Measurements from ENCODE around the gene PPP1R37.

Gene PPP1R37

GRCh38 chr19:45069056-45069455 is 23.9 kb upstream of the PPP1R37 start:
- Histone ChIP-seq H3K4me3 (ENCODE audit: low read depth, low read length) (no peak overlapping the region), H3K36me3 (ENCODE audit: control insufficient read depth in 2 of 2, insufficient read depth in 1 of 2, low read length in 2 of 2) (peaks cover 34 to 79% of the 10 kb centered on the region in 2 experiments; a peak in 2 of 3 replicates), H3K27ac (ENCODE audit: extremely low read depth, low read depth, low read length) (no peak overlapping the region; the same call in 1 of the 2 replicates), H3K4me1 (ENCODE audit: control insufficient read depth, insufficient read depth, low read length) (no peaks in the 10 kb centered on the region), H3K9me3 (ENCODE audit: control insufficient read depth, insufficient read depth, low read depth, low read length) (no peaks in the 10 kb centered on the region)
- POLR2A ChIA-PET, result interaction anchor here (1.1 to 1.7 kb wide), 5 partner anchors 9 to 25 kb away, joined by 3 to 5 read pairs (median 4); partner anchors contain the start of gene PPP1R37
- CTCF ChIA-PET, result interaction anchor here (1.1 to 2.9 kb wide), 2 partner anchors 9 to 12 kb away, joined by 3 to 23 read pairs; no protein-coding TSS in a partner anchor
- 0 out of 2 replicates have a peak, but pooled peaks have one; percentile 16 for TF ChIP-seq KLF9 (tag by site-specific recombination; IDR thresholded peaks at IDR 0.05; ENCODE audit: low read depth)
- TF ChIP-seq, protein P1, sequence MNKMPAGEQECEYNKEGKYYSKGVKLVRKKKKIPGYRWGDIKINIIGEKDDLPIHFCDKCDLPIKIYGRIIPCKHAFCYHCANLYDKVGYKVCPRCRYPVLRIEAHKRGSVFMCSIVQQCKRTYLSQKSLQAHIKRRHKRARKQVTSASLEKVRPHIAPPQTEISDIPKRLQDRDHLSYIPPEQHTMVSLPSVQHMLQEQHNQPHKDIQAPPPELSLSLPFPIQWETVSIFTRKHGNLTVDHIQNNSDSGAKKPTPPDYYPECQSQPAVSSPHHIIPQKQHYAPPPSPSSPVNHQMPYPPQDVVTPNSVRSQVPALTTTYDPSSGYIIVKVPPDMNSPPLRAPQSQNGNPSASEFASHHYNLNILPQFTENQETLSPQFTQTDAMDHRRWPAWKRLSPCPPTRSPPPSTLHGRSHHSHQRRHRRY (tag by site-specific recombination; IDR thresholded peaks at IDR 0.05), result no peak
- TF ChIP-seq ZNF677 (tag by site-specific recombination; IDR thresholded peaks at IDR 0.05), result no peak
- TF ChIP-seq ZNF529 (tag by site-specific recombination; IDR thresholded peaks at IDR 0.05; ENCODE audit: insufficient replicate concordance), result no peak
- TF ChIP-seq SP3 (tag by site-specific recombination; IDR thresholded peaks at IDR 0.05), result peak; percentile 22; the same call in 1 of the 2 replicates
- peak; percentile 87 for TF ChIP-seq ZNF600 (tag by site-specific recombination; IDR thresholded peaks at IDR 0.05)
- no peak for TF ChIP-seq ZSCAN18 (tag by site-specific recombination; IDR thresholded peaks at IDR 0.05)
- no peak for TF ChIP-seq ZNF621 (tag by site-specific recombination; IDR thresholded peaks at IDR 0.05)
- no peak for TF ChIP-seq TCF7L2 (IDR thresholded peaks at IDR 0.05; ENCODE audit: borderline replicate concordance, low read depth, low read length)
- TF ChIP-seq, protein P2, sequence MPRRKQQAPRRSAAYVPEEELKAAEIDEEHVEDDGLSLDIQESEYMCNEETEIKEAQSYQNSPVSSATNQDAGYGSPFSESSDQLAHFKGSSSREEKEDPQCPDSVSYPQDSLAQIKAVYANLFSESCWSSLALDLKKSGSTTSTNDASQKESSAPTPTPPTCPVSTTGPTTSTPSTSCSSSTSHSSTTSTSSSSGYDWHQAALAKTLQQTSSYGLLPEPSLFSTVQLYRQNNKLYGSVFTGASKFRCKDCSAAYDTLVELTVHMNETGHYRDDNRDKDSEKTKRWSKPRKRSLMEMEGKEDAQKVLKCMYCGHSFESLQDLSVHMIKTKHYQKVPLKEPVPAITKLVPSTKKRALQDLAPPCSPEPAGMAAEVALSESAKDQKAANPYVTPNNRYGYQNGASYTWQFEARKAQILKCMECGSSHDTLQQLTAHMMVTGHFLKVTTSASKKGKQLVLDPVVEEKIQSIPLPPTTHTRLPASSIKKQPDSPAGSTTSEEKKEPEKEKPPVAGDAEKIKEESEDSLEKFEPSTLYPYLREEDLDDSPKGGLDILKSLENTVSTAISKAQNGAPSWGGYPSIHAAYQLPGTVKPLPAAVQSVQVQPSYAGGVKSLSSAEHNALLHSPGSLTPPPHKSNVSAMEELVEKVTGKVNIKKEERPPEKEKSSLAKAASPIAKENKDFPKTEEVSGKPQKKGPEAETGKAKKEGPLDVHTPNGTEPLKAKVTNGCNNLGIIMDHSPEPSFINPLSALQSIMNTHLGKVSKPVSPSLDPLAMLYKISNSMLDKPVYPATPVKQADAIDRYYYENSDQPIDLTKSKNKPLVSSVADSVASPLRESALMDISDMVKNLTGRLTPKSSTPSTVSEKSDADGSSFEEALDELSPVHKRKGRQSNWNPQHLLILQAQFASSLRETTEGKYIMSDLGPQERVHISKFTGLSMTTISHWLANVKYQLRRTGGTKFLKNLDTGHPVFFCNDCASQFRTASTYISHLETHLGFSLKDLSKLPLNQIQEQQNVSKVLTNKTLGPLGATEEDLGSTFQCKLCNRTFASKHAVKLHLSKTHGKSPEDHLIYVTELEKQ (tag by site-specific recombination; IDR thresholded peaks at IDR 0.05; ENCODE audit: borderline replicate concordance), result no peak
- TF ChIP-seq ZBTB17 (tag by site-specific recombination; IDR thresholded peaks at IDR 0.05), result peak; percentile 53
- TF ChIP-seq ZNF324 (tag by site-specific recombination; IDR thresholded peaks at IDR 0.05), result no peak
- TF ChIP-seq ZNF426 (tag by site-specific recombination; IDR thresholded peaks at IDR 0.05), result no peak
- TF ChIP-seq EGR2 (tag by site-specific recombination; IDR thresholded peaks at IDR 0.05; ENCODE audit: low read depth), result peak; percentile 75
- TF ChIP-seq ZSCAN30 (tag by site-specific recombination; IDR thresholded peaks at IDR 0.05), result no peak
- no peak for TF ChIP-seq ZNF350 (tag by site-specific recombination; IDR thresholded peaks at IDR 0.05)
- TF ChIP-seq, protein P3, sequence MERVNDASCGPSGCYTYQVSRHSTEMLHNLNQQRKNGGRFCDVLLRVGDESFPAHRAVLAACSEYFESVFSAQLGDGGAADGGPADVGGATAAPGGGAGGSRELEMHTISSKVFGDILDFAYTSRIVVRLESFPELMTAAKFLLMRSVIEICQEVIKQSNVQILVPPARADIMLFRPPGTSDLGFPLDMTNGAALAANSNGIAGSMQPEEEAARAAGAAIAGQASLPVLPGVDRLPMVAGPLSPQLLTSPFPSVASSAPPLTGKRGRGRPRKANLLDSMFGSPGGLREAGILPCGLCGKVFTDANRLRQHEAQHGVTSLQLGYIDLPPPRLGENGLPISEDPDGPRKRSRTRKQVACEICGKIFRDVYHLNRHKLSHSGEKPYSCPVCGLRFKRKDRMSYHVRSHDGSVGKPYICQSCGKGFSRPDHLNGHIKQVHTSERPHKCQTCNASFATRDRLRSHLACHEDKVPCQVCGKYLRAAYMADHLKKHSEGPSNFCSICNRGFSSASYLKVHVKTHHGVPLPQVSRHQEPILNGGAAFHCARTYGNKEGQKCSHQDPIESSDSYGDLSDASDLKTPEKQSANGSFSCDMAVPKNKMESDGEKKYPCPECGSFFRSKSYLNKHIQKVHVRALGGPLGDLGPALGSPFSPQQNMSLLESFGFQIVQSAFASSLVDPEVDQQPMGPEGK (tag by site-specific recombination; IDR thresholded peaks at IDR 0.05), result peak; percentile 40; the same call in 1 of the 2 replicates
- TF ChIP-seq ZNF302 (tag by site-specific recombination; IDR thresholded peaks at IDR 0.05; ENCODE audit: low read depth), result no peak
- no peak for TF ChIP-seq ZEB2 (tag by site-specific recombination; IDR thresholded peaks at IDR 0.05)
- no peak for TF ChIP-seq ZNF184 (tag by site-specific recombination; IDR thresholded peaks at IDR 0.05)
- no peak for TF ChIP-seq FEZF1 (tag by site-specific recombination; IDR thresholded peaks at IDR 0.05)
- peak; percentile 37; the same call in 1 of the 2 replicates for TF ChIP-seq KLF1 (tag by site-specific recombination; IDR thresholded peaks at IDR 0.05)
- peak; percentile 37 for TF ChIP-seq SP2 (tag by site-specific recombination; IDR thresholded peaks at IDR 0.05)
- no peak for TF ChIP-seq ZNF23 (tag by site-specific recombination; IDR thresholded peaks at IDR 0.05; ENCODE audit: borderline replicate concordance)
- TF ChIP-seq ZFHX2 (tag by site-specific recombination; conservative IDR thresholded peaks at IDR 0.05), result peak; percentile 62
- no peak for TF ChIP-seq REPIN1 (tag by site-specific recombination; IDR thresholded peaks at IDR 0.05; ENCODE audit: low read depth)
- TF ChIP-seq ZNF776 (tag by site-specific recombination; IDR thresholded peaks at IDR 0.05; ENCODE audit: borderline replicate concordance), result no peak
- TF ChIP-seq, protein P4, sequence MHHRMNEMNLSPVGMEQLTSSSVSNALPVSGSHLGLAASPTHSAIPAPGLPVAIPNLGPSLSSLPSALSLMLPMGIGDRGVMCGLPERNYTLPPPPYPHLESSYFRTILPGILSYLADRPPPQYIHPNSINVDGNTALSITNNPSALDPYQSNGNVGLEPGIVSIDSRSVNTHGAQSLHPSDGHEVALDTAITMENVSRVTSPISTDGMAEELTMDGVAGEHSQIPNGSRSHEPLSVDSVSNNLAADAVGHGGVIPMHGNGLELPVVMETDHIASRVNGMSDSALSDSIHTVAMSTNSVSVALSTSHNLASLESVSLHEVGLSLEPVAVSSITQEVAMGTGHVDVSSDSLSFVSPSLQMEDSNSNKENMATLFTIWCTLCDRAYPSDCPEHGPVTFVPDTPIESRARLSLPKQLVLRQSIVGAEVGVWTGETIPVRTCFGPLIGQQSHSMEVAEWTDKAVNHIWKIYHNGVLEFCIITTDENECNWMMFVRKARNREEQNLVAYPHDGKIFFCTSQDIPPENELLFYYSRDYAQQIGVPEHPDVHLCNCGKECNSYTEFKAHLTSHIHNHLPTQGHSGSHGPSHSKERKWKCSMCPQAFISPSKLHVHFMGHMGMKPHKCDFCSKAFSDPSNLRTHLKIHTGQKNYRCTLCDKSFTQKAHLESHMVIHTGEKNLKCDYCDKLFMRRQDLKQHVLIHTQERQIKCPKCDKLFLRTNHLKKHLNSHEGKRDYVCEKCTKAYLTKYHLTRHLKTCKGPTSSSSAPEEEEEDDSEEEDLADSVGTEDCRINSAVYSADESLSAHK (tag by site-specific recombination; IDR thresholded peaks at IDR 0.05), result no peak

Measured in HEK293 (cell line).